GM19025 (cell line): ENCODE results near the gene LDB3.
"Not testable (repeated sequence)": the region's sequence is repeated elsewhere in the genome, so short reads cannot be mapped to it uniquely, and the experiment has no call there.

Experiments
- ATAC-seq: cut with Tn5 transposase; IDR thresholded peaks from one replicate; pipeline ENCODE4 v1.9.1; 2021; ENCODE audit warnings: mild to moderate bottlenecking, low read depth, moderate library complexity; ENCODE audit not compliant: unreplicated experiment

The LDB3 gene, protein sequence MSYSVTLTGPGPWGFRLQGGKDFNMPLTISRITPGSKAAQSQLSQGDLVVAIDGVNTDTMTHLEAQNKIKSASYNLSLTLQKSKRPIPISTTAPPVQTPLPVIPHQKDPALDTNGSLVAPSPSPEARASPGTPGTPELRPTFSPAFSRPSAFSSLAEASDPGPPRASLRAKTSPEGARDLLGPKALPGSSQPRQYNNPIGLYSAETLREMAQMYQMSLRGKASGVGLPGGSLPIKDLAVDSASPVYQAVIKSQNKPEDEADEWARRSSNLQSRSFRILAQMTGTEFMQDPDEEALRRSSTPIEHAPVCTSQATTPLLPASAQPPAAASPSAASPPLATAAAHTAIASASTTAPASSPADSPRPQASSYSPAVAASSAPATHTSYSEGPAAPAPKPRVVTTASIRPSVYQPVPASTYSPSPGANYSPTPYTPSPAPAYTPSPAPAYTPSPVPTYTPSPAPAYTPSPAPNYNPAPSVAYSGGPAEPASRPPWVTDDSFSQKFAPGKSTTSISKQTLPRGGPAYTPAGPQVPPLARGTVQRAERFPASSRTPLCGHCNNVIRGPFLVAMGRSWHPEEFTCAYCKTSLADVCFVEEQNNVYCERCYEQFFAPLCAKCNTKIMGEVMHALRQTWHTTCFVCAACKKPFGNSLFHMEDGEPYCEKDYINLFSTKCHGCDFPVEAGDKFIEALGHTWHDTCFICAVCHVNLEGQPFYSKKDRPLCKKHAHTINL

DNA sequence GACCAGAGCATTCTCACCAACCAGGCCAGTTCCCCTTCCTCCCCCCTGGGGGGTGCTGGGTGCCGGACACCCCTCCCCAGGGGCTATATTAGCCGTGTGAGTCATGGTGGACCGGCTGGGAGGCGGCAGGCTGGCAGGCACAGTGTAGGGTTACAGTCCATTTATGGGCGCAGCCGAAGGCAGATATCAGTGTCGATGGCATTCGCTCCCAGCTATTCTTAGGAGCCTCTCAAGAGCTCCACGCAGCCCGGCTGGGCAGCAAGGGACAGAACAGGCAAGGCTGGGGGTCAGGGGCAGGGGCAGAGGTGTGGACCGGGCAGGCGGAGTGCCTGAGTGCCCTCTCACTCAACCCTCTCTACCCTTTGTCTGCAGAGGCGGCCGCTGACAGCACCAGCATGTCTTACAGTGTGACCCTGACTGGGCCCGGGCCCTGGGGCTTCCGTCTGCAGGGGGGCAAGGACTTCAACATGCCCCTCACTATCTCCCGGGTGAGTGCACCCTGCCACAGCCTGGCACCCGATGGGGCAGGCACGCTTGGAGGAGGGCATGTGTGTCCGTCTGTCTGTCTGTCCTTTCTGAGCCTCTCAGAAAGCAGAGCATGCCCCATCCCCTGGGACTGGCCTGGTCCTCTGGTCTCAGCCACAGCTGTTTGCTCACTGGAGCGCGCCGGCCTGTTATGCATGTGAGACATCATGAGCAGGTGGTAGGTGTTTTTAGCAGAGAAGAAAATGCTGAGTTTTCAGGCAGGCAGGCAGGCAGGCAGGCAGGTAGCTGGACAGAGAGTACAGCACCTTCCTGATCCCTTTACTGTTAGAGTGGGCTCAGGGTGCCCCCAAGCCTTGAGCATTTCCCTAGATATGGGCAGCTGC lies at the start of gene LDB3:
Gene LDB3, plus strand, starts transcription at position 215 of the 869 bp plus-strand sequence. Its CDS starts 181 bp downstream, at position 396.
- ATAC-seq: no peak

DNA sequence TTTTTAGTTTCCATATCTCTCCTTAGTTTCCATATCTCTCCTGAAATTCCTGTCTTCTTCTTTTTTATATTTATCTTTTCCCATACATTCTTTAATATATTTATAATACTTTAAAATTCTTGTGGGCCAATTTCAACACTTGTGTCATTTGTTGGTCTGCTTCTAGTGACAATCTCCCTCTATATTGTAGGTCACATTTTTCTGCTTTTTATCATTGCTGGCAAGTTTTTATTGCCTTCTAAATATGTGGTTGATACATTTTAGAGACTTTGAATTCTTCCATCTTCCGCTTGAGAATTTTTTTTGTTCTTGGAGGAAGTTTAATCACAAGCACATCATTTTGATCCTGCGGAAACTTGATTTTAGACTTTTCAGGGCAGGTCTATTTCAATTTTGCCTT lies 40.0 kb upstream of the LDB3 start:
- ATAC-seq: no peak

DNA sequence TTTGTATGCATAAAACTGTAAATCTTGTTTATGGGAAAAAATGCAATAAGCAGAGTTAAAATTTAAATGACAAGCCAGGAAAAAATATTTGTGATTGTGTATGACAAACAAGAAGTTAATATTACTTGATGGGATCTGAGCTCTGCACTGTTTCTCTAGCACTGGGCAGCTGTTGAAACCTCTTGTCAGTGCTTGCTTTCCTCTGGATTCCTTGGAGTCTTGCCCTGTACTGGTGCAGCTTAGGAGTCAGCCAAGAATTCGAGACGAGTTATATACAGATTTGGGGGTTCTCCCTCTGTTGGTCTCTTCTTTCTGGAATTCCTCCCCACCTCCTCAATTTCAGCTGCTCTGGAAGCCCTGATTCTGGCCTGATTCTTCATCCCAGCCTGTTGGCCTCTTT lies 38.2 kb upstream of the LDB3 start:
- ATAC-seq: no peak

DNA sequence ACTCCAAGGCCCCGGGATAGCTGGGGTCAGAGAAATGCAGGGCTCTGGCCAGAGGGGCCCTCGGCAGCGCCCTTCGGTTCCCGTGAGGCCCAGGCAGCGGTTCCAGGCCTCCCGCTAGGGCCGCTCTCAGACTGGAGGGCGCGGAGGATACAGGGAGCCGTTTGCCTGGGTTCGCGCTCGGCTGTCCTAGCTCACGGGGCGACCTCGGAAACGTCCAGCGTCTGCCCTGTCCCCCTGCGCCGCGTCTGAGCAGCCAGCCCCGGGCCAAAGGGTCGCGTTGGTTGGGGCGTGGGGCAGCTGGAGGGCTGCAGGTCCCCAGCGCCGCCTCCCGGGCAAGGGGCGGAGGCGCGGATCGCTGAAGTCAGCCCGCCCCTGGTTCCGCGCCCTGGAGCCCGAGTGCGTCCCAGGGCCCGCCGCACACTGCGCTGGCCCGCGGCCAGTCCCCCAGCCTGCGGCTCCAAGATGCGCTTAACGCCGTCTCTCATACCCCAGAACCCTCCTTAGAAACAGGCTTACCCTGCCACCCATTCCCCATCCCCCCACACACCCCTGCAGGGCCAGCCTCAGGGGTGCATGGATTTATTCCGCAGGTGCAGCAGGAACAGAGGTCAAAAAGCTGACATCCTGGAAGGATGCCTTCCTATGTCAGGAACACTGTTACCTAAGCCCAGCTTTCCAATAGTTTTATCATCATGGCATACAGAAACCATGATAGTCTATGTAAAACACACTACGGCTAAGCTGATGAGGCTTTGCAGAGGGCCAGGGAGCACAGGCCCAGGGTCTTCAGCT lies 36.1 kb upstream of the LDB3 start:
- ATAC-seq: no peak

DNA sequence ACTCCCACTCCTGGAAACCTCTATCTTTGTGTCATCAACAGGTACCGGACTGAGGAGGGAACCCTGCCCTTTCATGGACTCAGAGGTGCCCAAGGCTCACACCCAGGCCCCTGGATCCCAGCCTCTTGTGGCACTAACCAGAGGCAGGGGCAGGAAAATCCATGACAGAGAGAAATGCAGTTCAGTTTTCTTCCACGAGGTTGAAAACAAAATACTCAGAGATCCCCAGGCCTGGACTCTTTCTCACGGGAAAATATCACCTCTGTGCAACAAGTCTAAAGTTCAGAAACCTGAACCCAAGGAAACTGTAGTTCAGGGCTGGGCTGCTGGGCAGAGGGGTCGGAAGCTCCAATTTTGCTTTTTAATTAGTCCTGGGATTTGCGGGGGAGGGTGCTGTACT lies 35.4 kb upstream of the LDB3 start:
- no peak for ATAC-seq

DNA sequence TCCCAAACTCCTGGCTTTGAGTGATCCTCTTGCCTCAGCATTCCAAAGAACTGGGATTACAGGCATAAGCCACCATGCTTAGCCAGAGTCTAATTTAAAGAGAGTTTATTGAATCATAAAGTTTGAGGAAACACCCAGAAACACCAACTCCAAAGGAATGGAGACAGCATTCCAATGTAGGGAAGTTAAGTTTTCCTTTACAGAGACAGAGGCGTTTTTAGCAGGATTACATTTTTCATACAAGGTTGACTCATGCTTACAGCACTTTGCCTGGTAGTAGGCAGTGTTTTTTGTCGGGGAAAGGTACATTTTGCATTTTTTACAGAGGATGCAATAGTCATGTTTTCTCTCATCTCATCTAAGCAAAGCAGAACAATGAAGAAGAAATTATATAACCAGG lies 32.9 kb upstream of the LDB3 start:
- ATAC-seq: no peak

DNA sequence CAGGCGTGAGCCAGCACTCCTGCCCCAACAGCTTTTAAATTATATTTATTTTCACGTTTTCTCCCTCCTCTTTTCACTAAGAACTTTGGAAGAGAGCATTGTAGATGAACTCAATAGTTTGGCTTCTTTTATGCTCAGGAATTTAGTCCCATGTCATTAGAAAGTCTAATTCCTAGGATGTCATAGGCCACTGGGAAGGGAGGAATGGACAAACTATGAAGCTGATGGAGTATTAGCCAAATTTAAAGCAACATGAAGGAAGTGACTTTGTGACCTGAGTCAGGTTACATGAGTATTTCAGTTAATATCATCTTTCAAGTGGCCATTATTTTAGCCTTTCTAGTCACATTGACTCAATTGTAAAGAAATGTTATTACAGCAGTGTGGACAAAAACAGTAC lies 32.0 kb upstream of the LDB3 start:
- ATAC-seq: no peak

DNA sequence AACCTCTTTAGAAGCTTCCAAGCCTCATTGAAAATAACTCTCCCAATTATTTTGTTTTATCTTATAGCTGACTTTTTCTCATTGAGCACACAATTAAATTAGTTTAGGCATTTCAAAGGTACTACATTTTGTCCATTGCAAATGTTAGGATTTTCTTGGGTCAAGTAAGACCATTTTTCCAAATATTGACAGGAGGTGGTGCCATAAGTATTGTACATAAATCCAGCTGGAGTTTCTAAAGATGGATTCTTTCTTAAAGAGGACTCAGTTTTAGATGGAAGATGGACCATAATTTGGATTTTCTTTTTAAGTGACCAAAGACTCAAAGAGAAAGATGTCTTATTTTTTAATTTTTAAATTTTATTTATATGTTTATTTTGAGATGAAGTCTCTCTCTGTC lies 26.3 kb upstream of the LDB3 start:
- ATAC-seq: no peak

DNA sequence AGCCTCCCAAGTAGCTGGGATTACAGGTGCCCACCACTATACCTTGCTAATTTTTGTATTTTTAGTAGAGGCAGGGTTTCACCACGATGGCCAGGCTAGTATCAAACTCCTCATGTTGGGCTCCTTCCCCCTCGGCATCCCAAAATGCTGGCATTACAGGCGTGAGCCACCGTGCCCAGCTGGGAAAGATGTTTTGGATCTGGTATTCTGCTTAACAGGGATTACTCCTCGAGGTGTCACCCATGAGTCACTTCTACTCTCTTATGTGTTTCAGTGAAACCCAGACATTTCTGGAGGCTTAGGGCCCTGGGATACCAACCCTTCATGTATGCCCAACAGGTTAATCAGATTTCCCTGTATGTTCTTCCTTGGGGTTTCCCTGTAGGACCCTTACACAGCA lies 25.8 kb upstream of the LDB3 start:
- ATAC-seq: peak; percentile 4

DNA sequence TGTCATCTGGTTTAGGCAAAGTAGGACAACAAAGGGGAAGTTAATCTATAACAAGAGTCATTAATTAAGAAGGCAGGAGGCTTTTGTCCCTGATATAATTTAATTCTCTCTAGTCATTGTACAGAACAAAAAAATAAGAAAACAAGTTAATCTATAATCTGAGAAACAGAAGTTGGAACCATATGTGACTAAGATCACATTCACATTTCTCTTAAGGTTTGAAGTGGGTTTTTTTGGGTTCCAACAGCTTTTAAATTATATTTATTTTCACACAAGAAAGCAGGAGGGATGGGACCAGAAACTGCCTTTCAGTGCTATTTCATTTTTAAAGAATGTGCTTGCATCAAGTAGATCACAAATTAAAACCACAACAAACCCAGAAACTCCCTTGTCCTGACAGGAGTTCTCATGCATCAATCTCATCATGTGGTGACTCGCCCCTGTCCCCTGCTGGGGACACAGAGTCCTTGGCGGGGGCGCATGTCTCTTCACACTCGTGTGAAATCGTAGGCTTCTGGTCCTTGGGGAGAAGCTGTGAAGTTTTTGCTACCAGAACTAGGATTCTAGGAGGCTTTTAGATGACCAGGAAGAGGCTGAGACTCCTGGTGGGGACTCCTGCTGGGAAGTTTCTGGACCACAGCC lies 24.0 kb upstream of the LDB3 start:
- no peak for ATAC-seq

DNA sequence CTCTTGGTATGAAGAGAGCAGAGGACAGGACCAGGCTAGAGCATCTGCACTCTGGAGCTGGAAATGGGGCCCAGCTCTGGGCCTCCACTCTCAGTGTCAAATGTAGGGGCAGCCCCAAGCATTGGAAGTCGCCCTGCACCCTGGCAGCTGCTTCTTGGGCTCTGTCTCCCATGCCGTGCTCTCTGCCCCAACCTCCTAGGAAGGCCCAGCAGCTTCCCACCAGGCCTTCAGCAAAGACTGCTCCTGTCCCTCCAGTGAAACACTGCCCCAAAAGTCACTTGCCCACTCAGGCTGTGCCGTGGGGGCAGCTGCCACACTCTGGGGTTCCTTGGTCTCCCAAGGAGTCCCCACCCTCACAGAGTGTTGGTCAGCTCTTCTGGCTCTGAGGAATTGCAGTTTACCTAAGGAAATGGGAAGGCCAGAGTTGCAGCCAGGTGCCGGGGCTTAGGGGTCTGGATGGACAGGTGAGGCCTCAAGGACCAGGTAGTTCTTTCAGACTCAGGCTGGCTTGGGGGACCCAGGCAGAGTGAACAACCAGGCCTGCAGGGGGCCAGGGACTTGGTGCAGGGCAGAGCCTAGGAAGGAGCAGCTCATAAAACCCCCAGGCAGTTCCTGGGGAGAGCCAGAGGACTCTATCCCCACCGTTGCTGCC lies 23.4 kb upstream of the LDB3 start:
- ATAC-seq: no peak

DNA sequence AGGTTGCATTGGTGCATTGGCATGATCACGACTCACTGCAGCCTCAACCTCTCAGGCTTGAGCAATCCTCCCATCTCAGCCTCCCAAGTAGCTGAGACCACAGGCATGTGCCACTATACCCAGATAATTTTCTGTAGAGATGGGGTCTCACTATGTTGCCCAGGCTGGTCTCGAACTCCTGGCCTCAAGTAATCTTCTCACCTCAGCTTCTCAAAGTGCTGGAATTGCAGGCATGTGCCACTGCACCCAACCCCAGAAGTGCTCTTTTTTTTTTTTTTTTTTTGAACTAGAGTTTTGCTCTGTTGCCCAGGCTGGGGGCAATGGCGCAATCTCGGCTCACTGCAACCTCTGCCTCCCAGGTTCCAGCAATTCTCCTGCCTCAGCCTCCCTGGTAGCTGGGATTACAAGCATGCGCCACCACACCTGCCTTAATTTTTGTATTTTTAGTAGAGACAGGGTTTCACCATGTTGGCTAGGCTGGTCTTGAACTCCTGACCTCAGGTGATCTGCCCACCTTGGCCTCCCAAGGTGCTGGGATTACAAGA lies 22.6 kb upstream of the LDB3 start:
- ATAC-seq: not testable (repeated sequence)

DNA sequence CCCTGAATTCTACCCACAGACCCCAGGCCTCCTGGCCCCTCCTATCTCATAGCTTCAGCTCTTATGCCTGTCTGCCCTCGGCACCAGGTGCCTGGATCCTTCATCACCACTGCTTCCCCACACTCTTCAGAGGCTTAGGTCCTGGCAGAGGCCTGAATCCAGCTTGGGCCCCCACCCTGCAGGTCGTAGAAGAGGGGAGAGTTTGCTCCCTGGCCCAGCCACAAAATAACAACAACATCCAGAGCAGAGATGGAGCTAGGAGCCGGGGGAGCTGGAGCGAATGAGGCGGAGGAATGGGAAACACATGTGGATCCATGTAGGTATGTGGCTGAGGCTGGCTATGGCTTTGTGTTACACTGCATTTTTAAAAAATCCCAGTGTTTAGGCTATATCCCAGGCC lies 21.8 kb upstream of the LDB3 start:
- ATAC-seq: no peak

DNA sequence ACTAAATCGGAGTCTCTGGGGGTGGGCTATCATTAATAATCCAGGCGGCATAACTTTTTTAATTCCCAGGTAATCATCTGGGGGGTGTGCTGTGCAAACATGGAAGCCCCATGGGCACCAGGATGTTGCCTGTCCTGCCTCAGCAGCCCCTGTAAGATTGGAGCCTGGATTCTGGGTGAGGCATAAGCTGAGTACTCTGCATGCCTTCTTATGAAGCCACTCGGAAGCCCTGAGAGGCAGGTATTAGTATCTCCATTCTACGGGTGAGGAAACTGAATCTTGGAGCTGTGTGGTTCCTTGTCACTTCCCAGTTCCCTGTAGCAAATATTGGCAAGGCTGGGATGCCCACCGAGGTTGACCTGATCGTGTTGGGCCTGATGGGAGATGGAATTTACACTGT lies 21.4 kb upstream of the LDB3 start:
- ATAC-seq: no peak

DNA sequence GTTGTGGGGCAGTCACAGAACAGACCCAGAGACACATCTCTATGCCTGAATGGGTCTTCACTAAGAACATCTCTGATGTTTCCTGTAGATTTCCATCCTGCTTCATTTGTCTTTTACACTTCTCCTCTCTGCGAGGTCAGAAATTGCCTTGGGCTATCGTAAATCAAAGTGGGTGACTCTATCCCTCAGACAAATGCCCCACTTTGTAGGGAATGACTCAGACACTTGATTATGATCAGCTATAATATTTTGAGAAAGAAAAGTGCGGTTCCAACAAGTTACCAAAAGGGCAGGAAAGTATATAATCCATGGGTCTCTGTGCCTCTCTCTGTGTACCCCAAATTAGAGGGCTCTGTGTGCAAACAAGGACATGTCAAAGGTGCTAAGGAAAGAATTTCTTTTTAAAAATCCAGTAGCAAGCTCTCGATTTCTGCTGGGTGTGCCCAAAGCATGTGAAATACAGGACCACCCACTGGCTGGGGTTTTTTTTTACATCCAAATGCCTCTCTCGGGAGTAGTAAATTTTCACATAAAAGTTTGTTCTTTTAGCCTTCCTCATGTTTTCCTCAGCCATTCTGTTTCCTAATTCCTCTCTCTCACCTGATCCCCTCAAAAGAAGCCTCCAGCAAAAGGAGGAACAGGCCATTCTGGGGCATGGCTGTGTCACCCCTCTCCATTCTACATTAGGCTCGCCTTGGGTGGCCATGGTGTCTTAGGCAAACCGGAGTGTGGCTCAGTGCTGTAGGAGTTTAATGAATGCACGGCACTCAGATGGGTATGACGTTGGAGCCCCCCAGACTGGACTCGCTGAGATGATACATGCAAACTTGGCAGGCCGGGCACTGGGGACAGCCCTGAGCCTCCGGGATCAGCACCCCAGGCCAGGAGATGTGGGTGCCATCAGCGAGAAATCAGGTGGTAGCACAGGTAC lies 20.3 kb upstream of the LDB3 start:
- no peak for ATAC-seq

DNA sequence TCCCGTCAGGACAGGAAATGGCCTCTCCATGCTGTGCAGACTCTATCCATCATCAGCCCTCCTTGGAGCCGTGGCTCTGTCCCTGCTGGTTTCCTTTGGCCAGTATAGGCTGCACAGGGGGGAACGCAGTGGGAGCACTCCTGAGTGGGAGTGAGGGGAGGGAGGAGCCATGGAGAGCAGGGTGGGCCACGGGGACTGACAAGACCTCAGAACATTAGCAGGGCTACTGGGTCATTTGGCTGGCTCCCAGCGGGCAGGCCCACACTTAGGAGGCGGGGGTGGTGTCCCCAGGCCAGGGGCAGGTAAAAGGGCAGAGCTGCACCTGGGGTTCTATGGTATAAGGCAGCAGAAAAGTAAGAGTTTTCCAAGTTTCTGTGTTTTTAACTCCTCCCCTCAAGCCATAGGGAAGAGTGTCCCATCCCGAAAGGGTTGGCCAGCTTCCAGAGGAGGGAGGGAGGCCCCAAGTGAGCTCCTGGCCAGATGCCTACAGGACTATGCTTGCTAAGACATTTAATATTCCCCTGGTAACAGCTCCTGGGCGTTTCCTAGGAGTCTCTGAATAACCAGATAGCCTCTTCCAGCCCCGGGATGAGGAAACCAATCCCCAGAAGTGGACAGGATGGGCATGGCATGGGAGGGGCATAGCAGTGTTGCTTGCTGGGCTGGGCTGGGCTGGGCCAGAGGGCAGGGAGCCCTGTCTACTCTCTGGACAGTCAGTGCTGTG lies 19.4 kb upstream of the LDB3 start:
- ATAC-seq: no peak

DNA sequence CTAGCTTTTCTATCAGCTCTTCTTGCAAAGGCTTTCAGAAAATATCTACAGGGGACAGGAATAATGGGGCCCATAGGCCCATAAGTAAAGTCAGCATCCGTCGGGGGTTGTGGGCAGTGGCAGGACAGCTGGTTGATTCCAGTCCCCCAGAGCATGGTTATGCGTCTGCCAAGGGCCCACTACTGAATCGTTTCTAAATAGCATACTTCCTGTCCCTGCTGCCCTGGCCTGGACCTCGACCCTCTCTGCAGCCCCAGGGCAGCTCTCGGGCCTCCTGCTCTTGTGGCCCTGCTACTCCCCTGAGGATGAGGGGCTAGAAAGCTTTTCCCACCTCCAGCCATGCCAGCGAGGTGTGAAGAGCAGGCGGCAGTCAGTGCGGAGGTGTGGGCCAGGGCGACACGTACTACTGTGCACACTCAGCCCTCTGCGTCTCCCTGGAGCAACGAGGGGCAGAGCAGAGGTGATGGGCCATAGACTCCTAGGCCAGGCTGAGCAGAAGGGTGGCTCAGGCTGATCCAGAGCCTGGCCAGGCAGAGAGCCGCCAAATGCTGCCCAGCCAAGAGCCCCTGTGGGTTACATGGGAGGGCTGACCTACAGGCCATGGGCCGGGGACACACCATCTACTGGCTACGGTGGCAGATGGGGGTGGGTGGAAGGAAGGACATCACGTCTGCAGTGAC lies 18.7 kb upstream of the LDB3 start:
- no peak for ATAC-seq
